Upper lobe of left lung (tissue), 4 donors: ENCODE results near the gene CNOT4.
"Not testable (repeated sequence)": the region's sequence is repeated elsewhere in the genome, so short reads cannot be mapped to it uniquely, and the experiment has no call there.

Experiments
- EP300 ChIP-seq, 4 donors: sonication (generic); formaldehyde crosslinking; IDR thresholded peaks; one replicate each; pipeline ENCODE4 v1.5.1; 2017; ENCODE audit warnings: antibody characterized with exemption in 4 of 4, control low read depth in 2 of 4
- POLR2A ChIP-seq, 4 donors: fragments of 450-650 bp; IDR thresholded peaks; one replicate each; pipeline ENCODE4 v1.5.1; 2016 to 2017; ENCODE audit warnings: antibody characterized with exemption in 4 of 4, mild to moderate bottlenecking in 2 of 4
- POLR2AphosphoS5 ChIP-seq, 2 donors: sonication (generic); formaldehyde crosslinking; IDR thresholded peaks; one replicate each; pipeline ENCODE4 v1.5.1; 2017; ENCODE audit warnings: antibody characterized with exemption in 2 of 2
- TF ChIP-seq, protein P1 (sequence below), 6 experiments: fragments of 450-650 bp in 4 of 6; fragments of 200-600 bp in 2 of 6; sonication (generic) in 2 of 6; IDR thresholded peaks; one replicate each; pipeline ENCODE4 v1.5.1; 2016 to 2019; ENCODE audit warnings: antibody characterized with exemption in 6 of 6

DNA sequence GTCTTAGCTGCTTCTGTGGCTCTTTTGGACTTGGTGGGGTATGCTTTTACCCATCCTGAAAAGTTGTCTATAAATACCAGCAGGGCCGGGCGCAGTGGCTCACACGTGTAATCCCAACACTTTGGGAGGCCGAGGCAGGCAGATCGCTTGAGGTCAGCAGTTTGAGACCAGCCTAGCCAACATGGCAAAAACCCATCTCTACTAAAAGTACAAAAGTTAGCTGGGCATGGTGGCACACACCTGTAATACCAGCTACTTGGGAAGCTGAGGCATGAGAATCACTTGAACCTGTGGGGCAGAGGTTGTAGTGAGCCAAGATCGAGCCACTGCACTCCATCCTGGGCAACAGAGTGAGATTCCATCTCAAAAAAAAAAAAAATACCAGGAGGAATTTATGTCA, 188.9 kb downstream of the CNOT4 start:
- TF ChIP-seq, protein P1, sequence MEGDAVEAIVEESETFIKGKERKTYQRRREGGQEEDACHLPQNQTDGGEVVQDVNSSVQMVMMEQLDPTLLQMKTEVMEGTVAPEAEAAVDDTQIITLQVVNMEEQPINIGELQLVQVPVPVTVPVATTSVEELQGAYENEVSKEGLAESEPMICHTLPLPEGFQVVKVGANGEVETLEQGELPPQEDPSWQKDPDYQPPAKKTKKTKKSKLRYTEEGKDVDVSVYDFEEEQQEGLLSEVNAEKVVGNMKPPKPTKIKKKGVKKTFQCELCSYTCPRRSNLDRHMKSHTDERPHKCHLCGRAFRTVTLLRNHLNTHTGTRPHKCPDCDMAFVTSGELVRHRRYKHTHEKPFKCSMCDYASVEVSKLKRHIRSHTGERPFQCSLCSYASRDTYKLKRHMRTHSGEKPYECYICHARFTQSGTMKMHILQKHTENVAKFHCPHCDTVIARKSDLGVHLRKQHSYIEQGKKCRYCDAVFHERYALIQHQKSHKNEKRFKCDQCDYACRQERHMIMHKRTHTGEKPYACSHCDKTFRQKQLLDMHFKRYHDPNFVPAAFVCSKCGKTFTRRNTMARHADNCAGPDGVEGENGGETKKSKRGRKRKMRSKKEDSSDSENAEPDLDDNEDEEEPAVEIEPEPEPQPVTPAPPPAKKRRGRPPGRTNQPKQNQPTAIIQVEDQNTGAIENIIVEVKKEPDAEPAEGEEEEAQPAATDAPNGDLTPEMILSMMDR (IDR thresholded peaks at IDR 0.05): not testable (repeated sequence)
- TF ChIP-seq POLR2AphosphoS5, POLR2A, EP300 (IDR thresholded peaks at IDR 0.05): not testable (repeated sequence)
